GM21576 (cell line): Measurements from ENCODE around the gene SFXN5.

ENCODE experiments used
- ATAC-seq: cut with Tn5 transposase; IDR thresholded peaks from one replicate; pipeline ENCODE4 v1.9.1; 2021; ENCODE audit warnings: mild to moderate bottlenecking, moderate library complexity; ENCODE audit not compliant: unreplicated experiment

The SFXN5 gene

GRCh38 chr2:72945450-72946019 is 126.0 kb downstream of the SFXN5 start:
- no peak for ATAC-seq

GRCh38 chr2:72944804-72945449 is 126.6 kb downstream of the SFXN5 start:
- ATAC-seq = no peak

- ATAC-seq = no peak
Measured at GRCh38 chr2:72943540-72944395, 127.7 kb downstream of the SFXN5 start.

- ATAC-seq = no peak
Measured at GRCh38 chr2:72942881-72943418, 128.6 kb downstream of the SFXN5 start.

- no peak for ATAC-seq
Measured at GRCh38 chr2:72942293-72942692, 129.2 kb downstream of the SFXN5 start.

- no peak for ATAC-seq
Measured at GRCh38 chr2:72940786-72941185, 130.7 kb downstream of the SFXN5 start.

GRCh38 chr2:72940361-72940760 is 131.2 kb downstream of the SFXN5 start:
- ATAC-seq = no peak

GRCh38 chr2:72938455-72938854 is 133.1 kb downstream of the SFXN5 start:
- ATAC-seq = no peak

GRCh38 chr2:72937356-72937669 is 134.2 kb downstream of the SFXN5 start:
- no peak for ATAC-seq

- no peak for ATAC-seq
Measured at GRCh38 chr2:72936660-72937355, 134.7 kb downstream of the SFXN5 start.

GRCh38 chr2:72935611-72935957 is 135.9 kb downstream of the SFXN5 start:
- ATAC-seq = no peak

- no peak for ATAC-seq
Measured at GRCh38 chr2:72934683-72935610, 136.6 kb downstream of the SFXN5 start.

GRCh38 chr2:72933646-72934151 is 137.8 kb downstream of the SFXN5 start:
- ATAC-seq = no peak

- ATAC-seq = no peak
Measured at GRCh38 chr2:72933207-72933606, 138.3 kb downstream of the SFXN5 start.

GRCh38 chr2:72932805-72933204 is 138.7 kb downstream of the SFXN5 start:
- no peak for ATAC-seq

- no peak for ATAC-seq
Measured at GRCh38 chr2:72932045-72932740, 139.3 kb downstream of the SFXN5 start.

GRCh38 chr2:72931280-72931910 is 140.1 kb downstream of the SFXN5 start:
- no peak for ATAC-seq

- no peak for ATAC-seq
Measured at GRCh38 chr2:72929010-72929409, 142.5 kb downstream of the SFXN5 start.
